Measurements from ENCODE around the gene SERPINH1.
A peak's percentile ranks its signal among the peaks of the same experiment; 100 is the strongest.

The SERPINH1 gene

DNA sequence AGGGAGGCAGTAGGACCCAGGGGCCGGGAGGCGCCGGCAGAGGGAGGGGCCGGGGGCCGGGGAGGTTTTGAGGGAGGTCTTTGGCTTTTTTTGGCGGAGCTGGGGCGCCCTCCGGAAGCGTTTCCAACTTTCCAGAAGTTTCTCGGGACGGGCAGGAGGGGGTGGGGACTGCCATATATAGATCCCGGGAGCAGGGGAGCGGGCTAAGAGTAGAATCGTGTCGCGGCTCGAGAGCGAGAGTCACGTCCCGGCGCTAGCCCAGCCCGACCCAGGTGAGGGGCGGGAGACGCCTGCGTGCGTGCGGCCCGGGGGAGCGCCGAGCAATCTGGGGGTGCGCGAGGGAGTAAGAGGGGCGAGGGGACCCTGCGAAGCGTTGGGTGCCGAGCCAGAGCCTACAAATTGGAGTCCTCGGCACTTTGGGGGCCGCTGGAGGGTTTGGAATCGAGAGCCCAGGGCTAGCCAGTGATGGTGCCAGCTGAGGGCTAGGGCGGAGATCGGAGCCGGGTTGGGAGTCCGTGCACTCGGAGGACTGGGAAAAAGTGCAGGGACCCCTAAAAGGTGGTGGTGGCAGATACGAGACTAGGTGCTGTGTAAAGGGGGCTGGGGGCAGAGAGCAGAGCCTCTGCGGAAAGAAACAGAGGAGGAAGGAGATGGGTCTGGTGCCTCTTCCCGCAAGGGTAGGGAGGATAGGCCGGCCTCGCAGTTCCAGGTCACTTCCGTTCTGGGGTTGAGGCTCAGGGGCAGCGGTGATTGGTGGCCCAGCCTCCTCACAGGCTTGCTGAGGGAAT, at the start of gene SERPINH1:
TSS of gene SERPINH1 (plus strand) at position 206 of the 788 bp plus-strand sequence. CDS start 4,097 bp downstream, outside the sequence.
- peak; percentile 75 for DNase-seq

DNA sequence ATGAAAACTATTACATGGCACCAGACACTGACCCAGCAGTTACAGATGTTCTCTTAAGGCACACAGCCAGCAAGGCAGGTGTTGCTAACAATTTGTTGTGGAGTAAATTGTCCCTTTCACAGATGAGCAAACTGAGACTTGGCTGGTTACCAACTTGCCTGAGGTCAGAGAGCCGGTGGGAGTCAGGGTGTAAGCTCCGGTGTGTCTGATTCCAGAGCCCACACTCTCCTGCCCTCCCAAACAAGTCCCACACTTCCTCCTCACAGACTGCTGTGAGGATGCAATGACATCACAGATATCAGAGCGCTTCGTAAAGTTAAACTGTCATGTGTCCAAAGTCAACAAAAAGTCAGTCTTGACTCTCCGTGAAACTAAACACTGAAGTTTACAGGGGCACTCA, 48.8 kb upstream of the SERPINH1 start:
- no peak for DNase-seq

DNA sequence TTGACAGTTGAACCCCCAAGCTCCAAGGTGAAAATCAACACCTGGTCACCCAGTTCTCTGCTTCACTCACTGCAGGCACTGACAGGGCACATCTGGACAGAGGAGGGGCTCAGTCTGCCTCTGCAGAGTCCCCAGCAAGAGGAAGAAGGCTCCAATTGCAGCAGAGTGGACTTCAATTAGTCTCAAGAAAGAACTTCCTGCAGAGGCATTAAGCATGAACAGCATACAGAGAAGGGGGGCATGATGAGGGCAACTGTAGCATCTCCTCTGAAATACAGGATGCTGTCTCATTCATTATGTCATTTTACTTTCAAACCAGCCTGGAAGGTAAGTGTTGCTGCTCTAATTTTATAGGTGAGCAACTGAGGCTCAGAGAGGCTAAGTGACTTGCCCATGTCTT, 47.5 kb upstream of the SERPINH1 start:
- no peak for DNase-seq

DNA sequence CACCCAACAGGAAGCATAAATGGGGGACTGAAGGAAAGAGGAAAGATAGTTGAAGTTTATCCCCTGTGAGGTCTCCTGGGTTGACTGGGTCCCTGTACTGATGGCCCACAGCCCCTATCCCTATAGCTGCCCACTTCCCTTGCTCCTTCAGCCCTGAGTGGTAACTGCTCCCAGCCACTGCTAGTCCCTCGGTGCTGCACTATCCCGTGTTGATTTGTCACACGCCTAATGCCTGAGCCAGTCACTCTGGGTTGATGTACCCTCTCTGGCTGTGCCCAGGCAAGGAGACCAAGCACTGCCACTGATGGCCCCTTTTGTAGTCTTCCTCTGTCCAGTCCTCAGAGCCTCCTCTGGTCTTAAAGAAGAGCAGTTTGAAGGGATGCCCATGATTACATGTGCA, 45.9 kb upstream of the SERPINH1 start:
- no peak for DNase-seq

DNA sequence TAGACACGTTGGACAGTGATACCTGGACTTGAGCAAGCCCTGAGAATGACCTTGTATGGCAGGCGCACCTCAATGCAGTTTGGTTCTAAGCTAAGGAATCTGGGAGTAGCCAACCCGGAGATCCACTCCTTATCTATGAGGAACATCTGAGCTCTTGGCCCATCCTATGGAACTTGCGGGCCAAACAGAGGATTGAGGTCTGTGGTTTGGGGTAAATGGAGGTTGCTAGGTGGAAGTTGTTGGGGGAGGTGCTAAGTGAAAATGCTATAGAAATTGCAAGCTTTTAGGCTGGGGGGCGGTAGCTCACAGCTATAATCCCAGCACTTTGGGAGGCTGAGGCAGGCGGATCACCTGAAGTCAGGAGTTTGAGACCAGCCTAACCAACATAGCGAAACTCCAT, 45.2 kb upstream of the SERPINH1 start:
- no peak for DNase-seq

DNA sequence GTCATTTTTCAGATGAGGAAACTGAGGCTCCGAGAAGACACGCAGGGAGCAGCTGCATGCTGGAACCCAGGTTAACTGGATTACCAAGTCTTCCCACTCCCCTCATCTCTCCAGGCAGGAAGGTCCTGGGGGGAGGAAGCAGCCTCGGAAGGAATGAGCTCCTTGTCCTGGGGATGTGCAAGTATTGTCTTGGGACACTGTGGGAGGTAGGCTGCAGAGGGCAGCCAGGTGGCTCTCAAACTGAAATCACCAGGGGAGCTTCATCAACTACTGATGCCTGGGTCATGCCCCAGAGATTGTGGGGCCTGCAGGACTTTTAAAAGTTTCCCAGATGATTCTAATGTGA, 43.9 kb upstream of the SERPINH1 start:
- DNase-seq, result no peak

DNA sequence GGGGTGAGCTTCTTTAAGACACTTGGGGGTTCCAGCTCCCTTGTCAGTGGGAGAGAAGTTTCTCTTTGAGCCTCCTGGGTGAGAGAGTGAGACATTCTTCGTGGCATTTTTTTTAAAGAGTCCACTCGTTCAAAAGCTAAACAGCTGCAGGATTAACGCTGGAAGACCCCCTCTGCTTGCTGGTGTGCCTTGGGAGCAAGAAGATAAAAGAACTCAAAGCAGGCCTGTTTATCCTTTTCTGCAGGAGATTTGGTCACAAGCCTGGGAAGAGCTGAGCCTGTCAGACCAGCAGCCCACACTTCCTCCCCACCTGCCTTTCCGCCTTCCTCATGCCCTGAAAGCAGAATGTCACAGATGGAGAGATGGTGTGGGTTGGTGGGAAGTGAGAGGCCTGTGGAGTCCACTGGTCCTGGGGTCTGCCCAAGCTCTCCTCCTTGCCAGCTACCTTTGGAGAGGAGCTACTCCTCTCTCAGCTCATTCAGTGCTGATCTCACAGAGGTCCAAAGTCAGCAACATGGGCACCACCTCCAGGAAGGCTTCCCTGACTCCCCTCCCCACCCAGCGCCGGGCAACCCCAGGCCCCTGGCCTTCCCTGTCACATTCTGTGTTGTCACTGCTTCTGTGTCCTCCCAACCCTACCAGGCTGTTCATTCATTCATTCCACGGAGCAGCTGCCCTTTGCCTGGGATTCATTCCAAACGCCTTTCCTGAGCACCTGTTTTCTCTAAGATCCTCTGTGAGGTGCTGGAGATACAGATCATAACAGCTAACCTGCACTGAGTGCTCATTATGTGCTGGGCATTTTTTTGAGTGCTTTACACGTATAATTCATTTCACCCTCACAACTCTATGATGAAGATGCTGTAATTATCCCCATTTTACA, 43.0 kb upstream of the SERPINH1 start:
- peak; percentile 32 for DNase-seq

DNA sequence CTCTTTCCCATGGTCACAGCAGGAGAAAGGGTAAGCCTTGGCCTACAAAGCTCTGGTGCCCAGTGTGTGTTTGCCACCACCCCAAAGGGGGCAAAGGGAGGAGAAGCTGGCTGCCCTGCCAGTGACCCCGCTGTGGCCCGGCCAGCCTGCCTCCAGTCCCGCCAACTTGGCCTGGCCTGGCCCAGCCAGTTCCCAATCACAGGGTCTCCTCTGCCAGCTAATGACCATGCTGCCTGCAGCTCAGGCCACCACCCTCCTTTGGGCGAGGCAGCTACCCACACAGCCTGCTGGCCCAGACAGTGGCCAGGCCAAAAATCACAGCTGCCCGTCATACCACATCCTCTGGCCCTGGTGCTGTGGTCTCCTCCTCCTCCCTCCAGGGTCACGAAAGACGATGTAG, 41.4 kb upstream of the SERPINH1 start:
- no peak for DNase-seq

DNA sequence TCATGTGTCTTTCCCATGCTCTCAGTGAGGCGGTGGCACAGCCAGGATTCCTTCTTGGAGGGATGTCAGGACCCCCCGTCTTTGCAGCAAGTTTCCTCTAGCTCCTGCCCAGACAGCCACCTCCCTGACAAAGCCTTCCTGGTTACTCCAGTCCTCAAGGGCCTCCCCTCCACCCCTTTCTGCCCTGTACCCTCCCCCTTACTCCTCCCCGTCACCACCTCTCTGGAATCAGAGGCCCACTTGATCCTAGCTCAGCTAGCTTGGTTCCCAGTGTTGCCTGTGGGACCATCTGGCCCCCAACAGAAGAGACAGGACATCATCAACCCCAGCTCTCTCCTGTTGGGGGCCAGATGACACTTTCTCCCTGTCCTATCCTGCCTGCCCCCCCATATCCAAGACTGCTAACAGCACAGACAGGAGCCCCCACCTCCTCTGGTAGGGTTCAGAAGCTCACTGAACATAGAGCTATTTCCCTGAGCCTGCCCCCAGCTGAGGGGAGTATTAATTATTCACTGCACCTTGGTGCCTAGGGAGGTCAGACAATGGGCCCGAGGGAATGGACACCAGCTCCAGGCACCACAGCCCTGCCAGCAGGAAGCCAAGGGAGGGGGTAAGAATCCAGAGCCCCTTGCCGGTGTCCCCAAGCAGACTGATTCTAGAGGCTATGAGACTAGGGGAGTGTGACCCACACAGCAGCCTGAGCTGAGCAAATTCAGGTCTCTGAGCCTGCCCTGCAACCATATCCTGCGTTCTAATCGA, 39.6 kb upstream of the SERPINH1 start:
- DNase-seq, result no peak

DNA sequence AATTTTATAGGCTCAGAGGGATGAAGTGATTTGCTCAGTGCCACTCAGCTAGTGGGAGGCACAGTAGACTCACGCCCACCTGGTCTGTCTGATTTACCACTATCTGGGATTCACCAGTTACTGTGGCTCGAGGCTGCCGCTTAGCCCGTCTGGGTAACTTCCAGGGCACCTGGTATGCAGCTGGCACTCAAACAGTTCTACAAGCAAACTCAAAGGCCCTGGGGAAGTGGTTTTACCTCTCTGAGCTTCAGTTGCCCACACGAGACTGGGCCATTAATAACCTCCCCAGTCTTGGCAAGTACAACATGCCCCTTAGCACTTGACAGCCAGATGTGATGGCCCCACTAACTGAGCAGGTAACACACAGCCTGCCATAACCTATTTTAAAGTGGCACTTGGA, 38.9 kb upstream of the SERPINH1 start:
- DNase-seq, result no peak

DNA sequence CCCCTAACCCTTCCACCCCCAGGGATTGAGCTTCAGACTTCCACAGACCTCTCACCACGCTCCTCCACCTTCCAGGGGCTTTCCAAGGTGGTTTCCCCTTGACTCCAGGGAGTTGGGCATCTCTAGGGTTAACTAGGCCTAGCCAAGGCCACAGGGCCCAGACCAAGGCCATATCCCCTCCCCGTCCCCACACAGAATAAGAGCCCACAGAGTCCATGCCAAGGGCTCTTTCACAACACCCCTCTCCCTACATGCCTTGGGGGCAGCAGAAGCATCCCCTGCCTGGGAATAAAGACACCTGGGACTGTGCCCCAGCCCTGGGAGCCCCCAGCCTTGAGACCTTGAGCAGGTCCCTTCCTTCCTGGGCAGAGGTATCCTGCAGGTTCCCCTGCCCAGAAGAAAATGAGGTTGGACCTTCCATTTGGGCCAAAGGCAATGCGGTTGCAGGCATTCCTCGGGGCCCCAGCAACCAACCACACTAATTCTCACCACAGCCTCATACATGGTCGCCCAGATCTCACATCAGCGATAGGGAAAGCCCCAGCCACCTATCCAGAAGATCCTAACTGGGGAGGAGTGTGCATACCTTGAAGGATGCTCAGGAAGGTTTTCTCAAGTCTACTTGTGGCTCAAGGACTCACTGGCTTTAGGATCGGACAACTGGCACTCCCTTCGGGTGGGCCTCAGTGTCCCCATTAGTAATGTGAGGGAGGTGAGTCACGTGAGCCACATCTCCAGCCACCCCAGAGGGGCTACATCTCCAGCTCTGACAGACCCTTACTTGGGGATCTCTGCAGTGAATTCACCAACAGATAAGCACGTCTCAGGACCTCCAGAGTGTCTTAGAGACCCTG, 38.0 kb upstream of the SERPINH1 start:
- no peak for DNase-seq

DNA sequence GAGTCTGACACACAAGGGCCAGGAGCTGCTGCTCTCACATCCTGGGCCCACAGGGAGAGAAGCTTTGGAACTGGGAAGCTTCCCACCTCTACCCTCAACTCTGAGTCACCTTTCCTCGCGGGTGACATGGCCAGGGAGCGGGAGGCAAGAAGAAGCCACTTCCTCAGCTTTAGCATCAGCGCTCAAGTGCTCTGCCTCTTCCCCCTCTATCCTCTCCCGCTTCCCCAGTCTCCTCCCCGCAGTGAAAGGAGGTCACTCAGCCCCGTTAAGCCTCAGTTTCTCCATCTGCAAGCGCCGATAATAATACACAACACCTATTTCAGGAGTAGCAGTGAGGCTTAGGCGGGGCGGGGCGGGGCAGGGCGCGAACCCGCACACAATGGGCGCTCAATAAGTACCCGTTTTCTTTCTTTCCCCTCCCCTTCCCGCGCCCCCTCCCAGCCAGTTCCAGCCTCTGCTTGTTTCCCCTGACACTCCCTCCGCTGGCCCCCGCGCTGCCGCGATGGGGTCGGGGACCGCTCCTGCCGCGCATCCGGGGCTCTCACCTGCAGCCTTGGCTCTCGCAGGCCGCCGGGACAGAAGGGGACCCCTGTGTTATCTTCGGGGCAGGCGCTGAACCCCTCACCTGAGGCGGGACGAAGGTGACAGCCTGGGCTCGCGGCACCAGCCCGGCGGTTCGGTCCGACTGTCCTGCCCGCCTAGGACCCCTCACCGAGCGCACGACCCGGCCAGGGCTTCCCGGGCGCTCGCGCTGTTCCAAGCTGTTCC, 37.2 kb upstream of the SERPINH1 start:
- DNase-seq, result no peak

DNA sequence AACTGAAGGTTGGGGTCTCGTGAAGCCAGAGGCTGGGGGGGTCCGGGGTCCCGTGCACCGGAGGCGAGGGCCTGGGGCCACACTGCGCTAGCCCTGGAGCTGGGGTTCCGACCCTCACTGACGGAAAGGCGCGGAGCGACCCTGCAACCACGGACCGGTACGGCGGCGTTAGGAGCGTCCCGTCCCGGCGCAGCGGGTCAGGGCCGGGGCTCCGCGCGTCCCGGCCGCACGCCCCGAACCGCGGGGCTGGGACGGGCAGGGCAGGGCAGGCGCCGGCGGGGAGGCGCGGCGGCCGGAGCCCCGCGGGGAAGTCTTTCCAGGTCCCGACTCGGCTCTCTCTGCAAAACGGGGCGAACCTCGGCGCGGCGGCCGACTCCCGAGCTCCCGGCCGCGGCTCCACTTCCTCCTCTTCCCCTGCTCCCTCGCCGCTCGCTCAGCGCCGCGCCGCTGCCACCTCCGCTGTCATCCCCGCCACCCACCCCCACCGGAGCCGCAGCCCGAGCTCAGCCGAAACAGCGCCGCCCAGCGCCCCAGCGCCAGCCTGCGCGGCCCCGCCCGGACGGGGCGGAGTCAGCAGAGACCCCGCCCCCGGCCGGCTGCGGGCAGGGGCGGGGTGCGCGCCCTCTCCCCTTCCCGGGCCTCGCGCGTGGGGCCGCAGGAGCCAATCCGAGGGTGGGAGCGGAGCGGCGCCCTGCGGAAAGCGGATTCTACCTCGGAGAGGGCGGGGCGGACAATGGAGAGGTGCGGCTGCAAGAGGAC, 36.4 kb upstream of the SERPINH1 start, which contains the start of gene GDPD5:
TSS of gene GDPD5 (minus strand) at position 509 of the 759 bp plus-strand sequence. CDS start 48,206 bp downstream, outside the sequence.
- DNase-seq, result peak; percentile 54

DNA sequence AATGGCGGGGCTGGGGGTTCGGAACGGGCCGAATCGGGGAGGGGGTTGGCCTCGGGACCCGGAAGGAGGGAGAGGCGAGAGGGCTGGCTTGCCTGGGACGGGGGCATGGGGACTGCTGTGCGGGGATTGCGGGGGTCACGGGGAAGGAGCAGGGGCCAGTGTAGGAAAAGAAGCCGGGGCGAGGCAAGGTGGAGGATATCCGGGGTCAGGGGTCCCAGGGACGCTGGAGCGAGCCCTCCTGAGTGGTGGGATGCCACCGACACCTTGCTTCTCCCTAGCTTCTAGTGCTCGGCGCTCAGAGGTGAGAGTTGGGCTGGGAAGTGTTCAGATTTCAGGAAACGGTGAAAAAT, 35.9 kb upstream of the SERPINH1 start:
- no peak for DNase-seq

DNA sequence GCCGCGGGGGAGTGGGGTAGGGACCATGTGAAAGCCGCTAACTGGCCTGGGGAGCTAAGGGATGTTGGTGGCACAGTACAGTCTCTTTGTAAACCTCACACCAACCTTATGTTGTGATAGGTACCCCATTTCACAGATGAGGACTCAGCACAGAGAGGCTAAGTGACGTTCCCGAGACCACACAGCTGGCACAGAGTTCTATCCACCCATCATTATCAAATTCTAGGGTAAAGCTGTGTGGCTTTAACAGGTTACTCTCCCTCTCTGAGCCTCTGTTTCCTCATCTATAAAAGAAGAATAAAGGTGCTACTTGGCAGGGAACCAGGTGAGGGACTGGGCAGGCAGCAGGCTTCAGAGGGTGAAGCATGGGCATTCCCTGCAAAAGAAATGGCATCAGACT, 34.9 kb upstream of the SERPINH1 start:
- no peak for DNase-seq

DNA sequence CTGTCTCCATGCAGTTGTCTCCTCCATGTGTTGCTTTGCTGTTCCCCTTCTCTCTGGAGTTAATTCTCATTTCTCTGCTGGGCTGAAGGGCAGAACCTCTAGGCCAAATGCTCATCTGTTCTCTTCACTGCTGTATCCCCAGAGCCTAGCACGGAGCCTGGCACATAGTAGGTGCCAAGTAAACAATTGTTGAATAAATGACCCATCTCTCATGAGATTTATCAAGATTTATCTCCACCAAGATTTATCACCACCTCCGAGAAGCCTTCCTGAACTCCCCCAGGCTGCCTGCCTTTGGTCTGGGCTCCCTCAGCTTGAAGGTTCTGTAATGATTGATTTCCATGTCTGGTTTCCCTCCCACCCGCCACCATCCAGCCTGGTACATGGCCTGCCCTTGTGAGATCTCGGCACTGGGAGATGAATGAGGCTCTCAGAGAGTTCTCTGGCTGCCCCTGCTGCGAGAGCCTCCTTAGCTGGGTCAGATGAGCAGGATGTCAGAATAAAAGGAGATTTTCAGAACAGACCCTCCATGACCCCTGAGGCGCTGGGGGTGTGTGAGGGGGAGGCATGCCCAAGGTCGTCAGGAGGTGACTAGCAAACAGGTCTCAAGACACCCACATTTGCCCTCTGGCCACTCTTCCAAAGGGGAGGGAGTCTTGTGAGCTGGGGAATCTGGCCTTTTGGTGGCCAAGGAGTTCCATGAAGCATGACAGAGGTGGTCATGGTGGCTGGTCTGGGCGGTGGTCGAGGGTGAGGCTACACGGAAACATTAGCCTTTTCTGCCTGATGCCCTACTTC, 33.9 kb upstream of the SERPINH1 start:
- DNase-seq, result no peak

DNA sequence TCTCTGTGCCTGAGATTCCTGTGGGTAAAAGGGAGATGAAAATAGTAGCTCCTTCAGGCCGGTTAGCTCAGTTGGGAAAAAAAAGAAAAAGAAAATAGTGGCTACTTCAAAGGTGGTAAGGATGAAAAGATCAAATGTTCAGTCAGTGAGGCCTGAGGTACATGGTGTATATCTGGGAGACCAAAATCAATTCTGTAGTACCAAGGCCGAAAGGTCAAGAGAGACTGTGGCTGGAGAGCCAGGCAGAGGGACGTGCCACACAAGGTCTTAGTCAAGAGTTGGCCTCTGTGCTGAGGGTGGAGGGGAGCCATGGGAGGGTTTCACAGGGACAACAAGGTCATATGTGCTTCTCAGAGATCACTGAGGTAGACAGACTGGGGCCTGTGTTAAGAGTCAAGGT, 31.5 kb upstream of the SERPINH1 start:
- no peak for DNase-seq

DNA sequence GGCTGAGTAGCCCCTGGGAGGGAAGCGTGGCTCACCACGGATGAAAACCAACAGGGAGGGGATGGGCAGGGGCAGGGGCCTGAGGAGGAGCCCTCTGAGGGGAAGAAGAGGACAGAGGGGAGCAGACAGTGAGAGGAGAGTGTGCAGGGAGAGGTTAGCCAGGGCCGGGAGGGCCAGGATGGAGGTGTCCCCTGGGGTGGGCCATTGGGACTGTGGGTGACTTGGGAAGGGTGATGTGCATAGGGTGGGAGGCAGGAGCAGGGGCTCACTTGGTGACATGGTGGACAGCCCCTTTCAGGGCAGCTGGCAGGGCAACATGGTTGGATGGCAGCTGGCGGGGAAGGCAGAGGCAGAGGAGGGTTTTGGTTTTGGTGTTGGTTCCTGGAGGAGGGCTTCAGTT, 30.7 kb upstream of the SERPINH1 start:
- DNase-seq, result no peak

DNA sequence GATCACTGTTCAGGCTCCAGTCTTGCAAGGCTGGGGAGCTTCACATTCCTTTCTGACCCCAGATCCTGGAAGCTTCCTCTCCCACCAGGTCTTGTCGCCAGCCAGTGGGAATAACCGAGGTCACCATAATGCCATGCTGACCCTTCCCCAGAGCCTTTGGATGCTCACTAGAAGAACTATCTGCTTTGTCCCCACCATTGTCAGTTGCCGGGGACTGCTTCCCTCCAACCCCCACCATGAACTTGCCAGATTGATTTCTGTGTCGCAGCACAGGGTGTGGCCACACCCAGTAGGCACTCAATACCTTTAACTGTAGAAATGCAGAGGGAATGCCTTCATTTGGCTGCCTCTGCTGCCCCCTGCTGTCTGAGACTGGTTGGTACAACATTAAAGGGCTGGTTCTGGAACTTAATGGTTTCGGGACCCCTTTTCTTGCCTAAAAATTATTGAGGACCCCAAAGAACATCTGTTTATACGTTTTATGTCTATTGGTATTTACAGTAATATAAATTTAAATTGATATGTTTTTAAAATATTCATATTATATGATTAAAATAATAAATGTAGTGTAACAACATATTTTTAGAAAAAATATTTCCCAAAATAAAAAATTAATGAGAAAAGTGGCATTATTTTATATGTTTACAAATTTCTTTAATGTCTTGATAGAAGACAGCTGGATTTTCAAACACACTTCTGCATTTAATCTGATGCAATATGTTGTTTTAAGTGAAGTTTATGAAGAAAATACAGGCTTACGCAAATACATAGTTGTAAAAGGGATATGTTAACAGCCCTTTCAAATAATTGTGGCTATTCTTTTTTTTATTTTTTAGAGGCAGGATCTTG, 29.6 kb upstream of the SERPINH1 start:
- peak; percentile 76 for DNase-seq
